ENCODE measurements around the gene ATR. TPM values are rescaled to one million over a fixed set of nuclear protein-coding genes. Genes with fewer than 3 reads are reported as not detected.

ATR gene
- total RNA-seq, 1 experiment from 2014 or later: 15.8 TPM

DNA sequence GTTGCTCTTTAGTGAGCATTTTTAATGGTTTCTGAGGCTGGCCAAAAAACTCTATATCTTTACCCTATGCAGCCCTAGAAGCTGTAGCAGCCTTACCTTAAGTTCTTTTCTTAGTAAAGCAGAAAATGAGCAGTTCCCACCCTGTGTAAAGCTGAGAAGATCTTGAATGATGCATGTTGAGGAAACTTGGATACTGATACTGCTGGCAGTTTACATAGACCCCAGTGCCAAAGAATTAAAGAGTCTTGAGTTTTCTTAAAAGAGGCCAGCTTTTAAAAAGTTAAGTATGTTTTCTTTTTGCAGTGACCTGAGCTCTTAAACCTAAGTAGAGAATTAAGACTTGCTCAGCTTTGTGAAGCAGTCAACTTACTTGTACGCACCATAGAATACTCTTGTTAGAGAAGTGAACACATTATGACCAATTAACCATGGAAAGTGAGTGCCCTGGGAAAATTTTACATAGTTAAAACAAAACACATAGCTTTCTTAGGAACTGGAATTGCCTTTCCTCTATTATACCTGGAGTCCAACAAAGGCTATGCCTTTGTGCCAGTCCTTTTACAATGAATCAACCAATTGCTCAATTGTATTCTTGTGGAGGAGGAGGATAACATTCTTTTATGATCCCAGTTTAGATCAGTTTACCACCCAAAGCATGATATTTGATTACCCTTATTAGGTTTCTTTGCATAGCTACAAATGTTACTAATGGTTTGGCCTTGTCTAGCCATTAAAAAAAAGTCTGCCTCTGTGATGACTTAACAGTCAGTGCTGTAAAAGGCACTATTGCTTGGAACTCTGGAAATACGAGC is 46.0 kb upstream of the ATR start:
- H3K23me2 ChIP-seq (ENCODE audit: insufficient read length, low read depth, low read length, poor library complexity, severe bottlenecking): no peaks in the 10 kb centered on the region
- no peak overlapping the region for H2BK20ac ChIP-seq (ENCODE audit: low read depth, low read length, poor library complexity, severe bottlenecking)
- H2AFZ ChIP-seq (ENCODE audit: low read length): no peak overlapping the region
- no CpG with 5 or more reads among the region's 2 CpGs for WGBS (ENCODE audit: extremely low coverage, insufficient read length, low lambda C conversion rate)
- H3K14ac ChIP-seq (ENCODE audit: insufficient read depth, low read length): no peak overlapping the region
- Mint-ChIP-seq H3K4me3 (no peak overlapping the region), H3K9me3 (no peaks in the 10 kb centered on the region), H3K4me1 (peaks cover 5% of the 10 kb centered on the region in 2 experiments), H3K27ac (no peak overlapping the region; a peak in 1 of 7 replicates), H3K27me3 (ENCODE audit: low read depth) (no peaks in the 10 kb centered on the region), H3K36me3 (ENCODE audit: insufficient read depth in 1 of 3, low read depth in 3 of 3) (no peaks in the 10 kb centered on the region)
- no peak overlapping the region for H3K4me2 ChIP-seq (ENCODE audit: insufficient read depth, insufficient read length, low read length)
- no peaks in the 10 kb centered on the region for H3K9me3 ChIP-seq (ENCODE audit: control insufficient read depth, low read depth, low read length)
- no peak overlapping the region for H2BK12ac ChIP-seq (ENCODE audit: insufficient read length, low read depth, low read length)
- no peak overlapping the region for H2BK5ac ChIP-seq (ENCODE audit: insufficient read length, low read length)
- H3K9ac ChIP-seq (ENCODE audit: extremely low read depth, insufficient read length, low read length): no peak overlapping the region
- no peak for DNase-seq
- H4K8ac ChIP-seq (replicated peaks; ENCODE audit: insufficient read length, low read depth, low read length): no peak overlapping the region
- H3K4me1 ChIP-seq (ENCODE audit: insufficient read depth, low read length): no peaks in the 10 kb centered on the region
- H2BK120ac ChIP-seq (ENCODE audit: low read depth, low read length, poor library complexity, severe bottlenecking): no peak overlapping the region
- H3K4ac ChIP-seq (ENCODE audit: low read depth, low read length): no peak overlapping the region
- no peak overlapping the region for H2AK5ac ChIP-seq (ENCODE audit: insufficient read length, low read length)
- TF ChIP-seq, protein P1, sequence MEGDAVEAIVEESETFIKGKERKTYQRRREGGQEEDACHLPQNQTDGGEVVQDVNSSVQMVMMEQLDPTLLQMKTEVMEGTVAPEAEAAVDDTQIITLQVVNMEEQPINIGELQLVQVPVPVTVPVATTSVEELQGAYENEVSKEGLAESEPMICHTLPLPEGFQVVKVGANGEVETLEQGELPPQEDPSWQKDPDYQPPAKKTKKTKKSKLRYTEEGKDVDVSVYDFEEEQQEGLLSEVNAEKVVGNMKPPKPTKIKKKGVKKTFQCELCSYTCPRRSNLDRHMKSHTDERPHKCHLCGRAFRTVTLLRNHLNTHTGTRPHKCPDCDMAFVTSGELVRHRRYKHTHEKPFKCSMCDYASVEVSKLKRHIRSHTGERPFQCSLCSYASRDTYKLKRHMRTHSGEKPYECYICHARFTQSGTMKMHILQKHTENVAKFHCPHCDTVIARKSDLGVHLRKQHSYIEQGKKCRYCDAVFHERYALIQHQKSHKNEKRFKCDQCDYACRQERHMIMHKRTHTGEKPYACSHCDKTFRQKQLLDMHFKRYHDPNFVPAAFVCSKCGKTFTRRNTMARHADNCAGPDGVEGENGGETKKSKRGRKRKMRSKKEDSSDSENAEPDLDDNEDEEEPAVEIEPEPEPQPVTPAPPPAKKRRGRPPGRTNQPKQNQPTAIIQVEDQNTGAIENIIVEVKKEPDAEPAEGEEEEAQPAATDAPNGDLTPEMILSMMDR (conservative IDR thresholded peaks at IDR 0.05): no peak
- H3K79me1 ChIP-seq (ENCODE audit: insufficient read depth, low read depth, low read length, poor library complexity, severe bottlenecking): no peaks in the 10 kb centered on the region
- H4K91ac ChIP-seq (ENCODE audit: insufficient read length, low read depth, low read length): no peak overlapping the region
- H3T11ph ChIP-seq (ENCODE audit: low read length): no peak overlapping the region
- no peak overlapping the region for H3K23ac ChIP-seq (ENCODE audit: insufficient read length, low read depth, low read length)
- H3K27me3 ChIP-seq (ENCODE audit: insufficient read depth, low read length): no peaks in the 10 kb centered on the region
- H3K27ac ChIP-seq (ENCODE audit: insufficient read length, low read depth, low read length): no peak overlapping the region
- H4K20me1 ChIP-seq (ENCODE audit: control insufficient read depth, insufficient read depth, insufficient read length): no peaks in the 10 kb centered on the region
- no peak overlapping the region for H3K18ac ChIP-seq (ENCODE audit: insufficient read length, low read depth, low read length)
- no peaks in the 10 kb centered on the region for H3K79me2 ChIP-seq (ENCODE audit: insufficient read depth, low read length)
- no peak overlapping the region for H4K5ac ChIP-seq (ENCODE audit: insufficient read length, low read depth, low read length)
- no peak overlapping the region for H3K56ac ChIP-seq (ENCODE audit: insufficient read length, low read depth, low read length)
- no peak overlapping the region for H2BK15ac ChIP-seq (ENCODE audit: low read depth, low read length)

Measured in H9 (cell line).